ENCODE data around the gene PEAR1. TPM values are rescaled to one million over a fixed set of nuclear protein-coding genes. Genes with fewer than 3 reads are reported as not detected.
A peak's percentile ranks its signal among the peaks of the same experiment; 100 is the strongest.

PEAR1 gene
- total RNA-seq, 8 experiments from 2014 or later, result 0.14 to 2.8 (median 0.41) TPM; not detected in 1

DNA sequence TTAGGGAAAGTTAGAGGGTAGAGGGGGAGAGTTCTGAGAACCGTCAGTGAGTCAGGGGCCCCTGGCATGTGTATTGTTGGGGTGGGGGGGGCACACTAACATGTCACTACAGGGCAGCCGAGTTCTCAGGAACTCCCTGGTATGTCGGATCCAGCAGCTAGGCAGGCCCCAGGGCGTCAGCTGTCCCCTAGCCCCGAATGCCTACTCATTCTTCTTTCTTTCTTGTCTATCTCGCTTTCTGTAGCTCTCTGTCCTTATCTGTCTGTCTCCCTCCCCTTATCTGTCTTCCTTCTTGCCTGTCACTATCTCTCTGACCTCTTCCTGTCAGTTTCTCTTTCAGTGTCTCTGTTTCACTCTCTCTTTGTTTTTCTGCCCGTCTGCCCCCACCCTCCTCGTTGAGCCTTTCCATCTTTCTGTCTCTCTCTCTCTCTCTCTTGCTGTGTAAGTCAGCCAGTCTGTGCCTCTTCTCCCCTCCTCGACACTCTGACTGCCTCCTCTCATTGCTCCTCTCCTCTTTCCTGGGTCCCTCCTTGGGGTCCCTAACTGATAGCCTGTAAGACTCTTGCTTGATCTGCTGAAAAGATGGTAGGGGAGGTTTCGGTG is 30.4 kb upstream of the PEAR1 start:
- Histone ChIP-seq H3K4me1 (replicated peaks in 1 of 2) (peaks cover 49 to 70% of the 10 kb centered on the region in 2 donors), H3K27ac (no peak overlapping the region), H3K4me3 (no peak overlapping the region)
- in situ Hi-C loops (cut with MboI; ENCODE audit: low pct_unique_long_range_greater_than_20kb in 2 of 9, low sequenced_read_pairs in 9 of 9, unreplicated experiment in 9 of 9), result loop anchor here in 2 of 9 experiments (25.0 kb wide), 1 partner anchor 176 kb away; the partner anchor contains the start of gene NES (in 2 of the 2)
- WGBS, 10 experiments, result 0 to 60% (median 45%) methylated on average over 1 to 10 of the region's 10 CpGs; no CpG with 5 or more reads in 1 of the 10 experiments
- ATAC-seq (replicated peaks in 6 of 8), result no peak

DNA sequence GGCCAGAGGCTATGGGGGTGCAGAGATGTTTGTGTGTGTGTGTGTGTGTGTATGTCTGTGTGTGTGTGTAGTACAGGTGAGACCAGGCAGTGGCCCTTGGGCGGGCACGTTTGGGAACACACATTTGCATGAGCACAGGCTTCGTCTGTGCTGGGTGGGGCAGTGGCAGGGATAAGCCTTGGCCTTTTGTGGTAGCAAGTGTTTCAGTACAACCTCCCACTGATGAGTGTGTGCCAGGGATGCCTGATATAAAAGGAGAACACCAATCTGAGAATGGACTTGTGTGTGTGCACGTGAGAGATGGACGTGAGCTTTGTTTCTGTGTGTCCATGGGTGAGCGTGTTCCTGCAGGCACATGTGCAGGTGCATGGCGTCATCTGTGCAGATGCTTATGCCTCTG is 29.9 kb upstream of the PEAR1 start:
- ATAC-seq (replicated peaks in 6 of 8), result no peak
- Histone ChIP-seq H3K4me3 (no peak overlapping the region), H3K27ac (no peak overlapping the region), H3K4me1 (replicated peaks in 1 of 2) (peaks cover 48 to 65% of the 10 kb centered on the region in 2 donors)
- in situ Hi-C loops (cut with MboI; ENCODE audit: low pct_unique_long_range_greater_than_20kb in 2 of 9, low sequenced_read_pairs in 9 of 9, unreplicated experiment in 9 of 9), result loop anchor here in 2 of 9 experiments (25.0 kb wide), 1 partner anchor 176 kb away; the partner anchor contains the start of gene NES (in 2 of the 2)
- WGBS, 10 experiments, result 46 to 100% (median 56%) methylated on average over 1 to 7 of the region's 7 CpGs; no CpG with 5 or more reads in 6 of the 10 experiments

DNA sequence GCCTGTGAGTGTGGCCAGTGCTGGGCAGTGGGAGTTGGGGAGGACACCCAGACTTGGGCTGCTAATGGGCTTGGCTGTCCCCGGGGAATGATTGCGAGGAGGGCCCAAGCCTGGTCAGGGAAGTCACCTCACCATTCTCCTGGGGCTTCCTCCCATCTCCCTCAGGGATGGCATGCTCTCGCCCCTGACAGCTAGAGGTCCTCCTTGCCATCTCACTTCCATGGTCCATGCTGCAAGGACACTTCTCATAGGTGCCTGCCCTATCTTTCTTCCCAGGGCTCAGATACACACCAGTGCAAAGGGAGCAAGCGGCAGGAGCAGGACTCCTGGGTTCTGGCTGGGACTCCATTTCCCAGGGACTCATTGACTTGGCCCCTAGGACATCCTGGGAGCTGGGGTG is 28.7 kb upstream of the PEAR1 start:
- no peak overlapping the region for H3K4me3 ChIP-seq
- 80 to 100% (median 96%) methylated on average over 1 to 3 of the region's 4 CpGs; no CpG with 5 or more reads in 6 of the 10 experiments for WGBS, 10 experiments
- H3K27ac ChIP-seq, result no peak overlapping the region
- ATAC-seq (replicated peaks in 6 of 8), result no peak
- in situ Hi-C loops (cut with MboI; ENCODE audit: low pct_unique_long_range_greater_than_20kb in 2 of 9, low sequenced_read_pairs in 9 of 9, unreplicated experiment in 9 of 9), result loop anchor here in 2 of 9 experiments (25.0 kb wide), 1 partner anchor 177 kb away; the partner anchor contains the start of gene NES (in 2 of the 2)
- H3K4me1 ChIP-seq (replicated peaks in 1 of 2), result peaks cover 41 to 55% of the 10 kb centered on the region in 2 donors

DNA sequence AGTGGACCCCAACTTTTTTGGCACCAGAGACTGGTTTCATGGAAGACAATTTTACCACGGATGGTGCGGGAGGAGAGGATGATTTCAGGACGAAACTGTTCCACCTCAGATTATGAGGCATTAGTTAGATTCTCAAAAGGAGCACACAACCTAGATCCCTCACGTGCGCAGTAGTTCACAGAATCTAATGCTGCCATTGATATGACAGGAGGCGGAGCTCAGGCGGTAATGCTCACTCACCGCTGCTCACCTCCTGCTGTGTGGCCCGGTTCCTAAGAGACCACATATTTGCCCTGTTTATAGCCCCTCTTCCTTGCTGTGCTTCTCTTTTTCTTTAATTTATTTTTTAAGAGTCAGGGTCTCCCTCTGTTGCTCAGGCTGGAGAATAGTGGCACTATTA is 28.3 kb upstream of the PEAR1 start:
- Histone ChIP-seq H3K27ac (no peak overlapping the region), H3K4me1 (replicated peaks in 1 of 2) (peaks cover 36 to 50% of the 10 kb centered on the region in 2 donors), H3K4me3 (no peak overlapping the region)
- ATAC-seq (replicated peaks in 6 of 8), result no peak
- in situ Hi-C loops (cut with MboI; ENCODE audit: low pct_unique_long_range_greater_than_20kb in 2 of 9, low sequenced_read_pairs in 9 of 9, unreplicated experiment in 9 of 9), result loop anchor here in 2 of 9 experiments (25.0 kb wide), 1 partner anchor 178 kb away; the partner anchor contains the start of gene NES (in 2 of the 2)
- WGBS, 10 experiments, result 40 to 92% (median 69%) methylated on average over 1 to 9 of the region's 9 CpGs; no CpG with 5 or more reads in 1 of the 10 experiments

DNA sequence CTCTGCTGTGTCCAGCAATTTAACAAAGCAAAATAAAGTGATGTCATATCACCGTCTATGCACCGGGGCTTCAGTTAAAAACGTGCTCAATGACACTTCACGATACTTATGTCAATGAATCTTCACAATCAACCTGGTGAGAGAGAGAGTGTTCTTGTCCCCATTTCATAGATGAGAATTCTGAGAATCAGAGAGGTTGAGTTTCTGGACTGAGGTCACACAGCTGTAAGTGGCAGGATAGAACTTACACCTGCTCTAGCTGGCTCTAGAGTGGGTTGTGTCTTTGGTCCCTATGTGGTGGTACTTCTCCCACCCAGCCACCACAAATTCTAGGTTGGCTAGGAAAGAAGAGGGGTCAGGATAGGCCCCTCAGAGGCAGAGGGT is 27.7 kb upstream of the PEAR1 start:
- WGBS, 10 experiments, result 65 to 80% (median 72%) methylated on average over 1 to 4 of the region's 4 CpGs; no CpG with 5 or more reads in 4 of the 10 experiments
- peaks cover 30 to 47% of the 10 kb centered on the region in 2 donors for H3K4me1 ChIP-seq (replicated peaks in 1 of 2)
- no peak overlapping the region for H3K4me3 ChIP-seq
- no peak for ATAC-seq (replicated peaks in 6 of 8)
- in situ Hi-C loops (cut with MboI; ENCODE audit: low pct_unique_long_range_greater_than_20kb in 2 of 9, low sequenced_read_pairs in 9 of 9, unreplicated experiment in 9 of 9), result loop anchor here in 2 of 9 experiments (25.0 kb wide), 1 partner anchor 179 kb away; the partner anchor contains the start of gene NES (in 2 of the 2)
- H3K27ac ChIP-seq, result no peak overlapping the region

DNA sequence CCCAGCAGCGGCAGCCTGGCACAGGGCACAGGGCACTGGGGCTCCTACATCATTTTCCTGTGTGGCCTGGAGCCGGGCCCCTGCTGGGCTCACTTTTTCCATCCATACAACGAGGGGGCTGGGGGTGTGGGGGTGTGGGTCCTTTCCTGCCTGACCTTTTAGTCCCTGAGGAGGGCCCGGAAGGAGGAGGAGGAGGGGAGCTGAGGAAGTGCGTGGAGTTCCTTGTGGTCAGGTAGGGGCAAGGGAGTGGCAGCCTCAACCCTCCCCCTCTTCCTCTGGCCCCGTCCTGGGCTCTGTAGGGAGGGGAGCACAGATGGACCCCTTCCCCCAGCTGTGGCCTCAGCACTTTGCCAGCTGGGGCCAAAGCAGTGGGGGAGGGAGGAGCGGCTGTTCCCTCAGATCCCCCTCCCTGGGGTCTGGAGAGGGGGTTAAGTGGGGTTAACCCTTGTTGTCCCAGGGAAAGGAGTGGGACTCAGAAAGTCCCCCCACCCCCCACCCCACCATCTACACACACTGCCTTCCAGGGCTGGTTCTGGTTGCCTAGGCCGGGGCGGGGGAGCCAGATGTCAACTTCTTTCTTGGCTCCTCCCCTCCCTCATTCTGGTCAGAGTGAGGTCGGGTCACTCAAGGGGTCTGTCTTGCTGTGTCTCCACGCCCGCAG is 27.1 kb upstream of the PEAR1 start:
- WGBS, 10 experiments, result 4 to 20% (median 7%) methylated on average over 1 to 3 of the region's 12 CpGs; no CpG with 5 or more reads in 7 of the 10 experiments
- in situ Hi-C loops (cut with MboI; ENCODE audit: low pct_unique_long_range_greater_than_20kb in 2 of 9, low sequenced_read_pairs in 9 of 9, unreplicated experiment in 9 of 9), result loop anchor here in 2 of 9 experiments (25.0 kb wide), 1 partner anchor 179 kb away; the partner anchor contains the start of gene NES (in 2 of the 2)
- Histone ChIP-seq H3K27ac (no peak overlapping the region), H3K4me3 (no peak overlapping the region), H3K4me1 (replicated peaks in 1 of 2) (peaks cover 25 to 42% of the 10 kb centered on the region in 2 donors)
- ATAC-seq (replicated peaks in 6 of 8), result peak in 2 of 8 experiments; percentile 9 to 38

DNA sequence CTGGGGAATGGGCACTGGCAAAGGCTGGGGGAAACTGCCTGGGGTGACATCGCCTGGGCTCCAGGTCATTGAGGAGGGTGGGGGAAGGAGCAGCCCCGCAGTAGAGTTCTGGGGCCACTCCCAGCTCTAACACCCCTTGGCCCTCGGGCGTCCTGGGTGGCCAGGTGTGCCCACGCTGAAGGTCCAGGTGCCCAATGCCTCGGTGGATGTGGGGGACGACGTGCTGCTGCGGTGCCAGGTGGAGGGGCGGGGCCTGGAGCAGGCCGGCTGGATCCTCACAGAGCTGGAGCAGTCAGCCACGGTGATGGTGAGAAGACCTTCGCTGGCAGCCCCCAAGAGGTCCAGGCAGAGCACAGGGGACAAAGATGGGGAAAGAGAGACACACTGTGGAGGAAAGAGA is 25.2 kb upstream of the PEAR1 start:
- peaks cover 15 to 22% of the 10 kb centered on the region in 2 donors for H3K4me1 ChIP-seq (replicated peaks in 1 of 2)
- no peak overlapping the region for H3K4me3 ChIP-seq
- in situ Hi-C loops (cut with MboI; ENCODE audit: low pct_unique_long_range_greater_than_20kb in 2 of 9, low sequenced_read_pairs in 9 of 9, unreplicated experiment in 9 of 9), result loop anchor here in 2 of 9 experiments (25.0 kb wide), 1 partner anchor 181 kb away; the partner anchor contains the start of gene NES (in 2 of the 2)
- peak in 1 of 8 experiments; percentile 12 for ATAC-seq (replicated peaks in 6 of 8)
- no peak overlapping the region for H3K27ac ChIP-seq
- WGBS, 10 experiments, result 59 to 67% methylated on average over 3 to 9 of the region's 13 CpGs; no CpG with 5 or more reads in 8 of the 10 experiments

DNA sequence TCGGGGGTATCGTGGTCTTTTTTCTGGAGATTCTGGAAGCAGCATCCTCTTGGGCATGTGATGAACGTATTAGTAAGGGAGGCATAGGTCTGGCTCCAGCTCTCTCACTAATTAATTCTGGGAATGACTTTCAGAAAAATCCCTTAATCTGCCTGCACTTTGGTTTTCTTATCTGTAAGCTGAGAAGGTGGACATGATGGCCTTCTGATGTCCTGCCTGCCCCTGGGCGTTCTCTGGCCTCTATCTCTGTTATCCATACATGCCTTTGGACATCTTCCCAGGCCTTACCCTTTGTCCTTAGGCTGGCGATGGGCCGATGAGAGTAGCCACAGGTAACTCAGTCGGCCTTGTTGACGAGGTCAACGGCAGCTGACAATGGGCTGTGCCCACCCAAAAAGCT is 24.1 kb upstream of the PEAR1 start:
- Histone ChIP-seq H3K4me1 (replicated peaks in 1 of 2) (peaks cover 15 to 20% of the 10 kb centered on the region in 2 donors), H3K27ac (no peak overlapping the region), H3K4me3 (no peak overlapping the region)
- ATAC-seq (replicated peaks in 6 of 8), result no peak
- in situ Hi-C loops (cut with MboI; ENCODE audit: low pct_unique_long_range_greater_than_20kb in 2 of 9, low sequenced_read_pairs in 9 of 9, unreplicated experiment in 9 of 9), result loop anchor here in 2 of 9 experiments (25.0 kb wide), 1 partner anchor 182 kb away; the partner anchor contains the start of gene NES (in 2 of the 2)
- 17 to 100% (median 94%) methylated on average over 1 to 8 of the region's 9 CpGs; no CpG with 5 or more reads in 2 of the 10 experiments for WGBS, 10 experiments

DNA sequence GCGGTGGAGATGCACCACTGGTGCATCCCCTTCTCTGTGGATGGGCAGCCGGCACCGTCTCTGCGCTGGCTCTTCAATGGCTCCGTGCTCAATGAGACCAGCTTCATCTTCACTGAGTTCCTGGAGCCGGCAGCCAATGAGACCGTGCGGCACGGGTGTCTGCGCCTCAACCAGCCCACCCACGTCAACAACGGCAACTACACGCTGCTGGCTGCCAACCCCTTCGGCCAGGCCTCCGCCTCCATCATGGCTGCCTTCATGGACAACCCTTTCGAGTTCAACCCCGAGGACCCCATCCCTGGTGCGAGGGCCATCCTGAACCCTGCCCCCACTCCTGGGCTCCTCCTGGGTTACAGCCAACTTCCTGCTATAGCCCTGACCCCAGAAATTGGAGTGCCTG is 19.9 kb upstream of the PEAR1 start:
- WGBS, 10 experiments, result 64 to 98% (median 89%) methylated on average over 3 to 14 of the region's 18 CpGs; no CpG with 5 or more reads in 5 of the 10 experiments
- in situ Hi-C loops (cut with MboI; ENCODE audit: low pct_unique_long_range_greater_than_20kb in 2 of 9, low sequenced_read_pairs in 9 of 9, unreplicated experiment in 9 of 9), result loop anchor here in 2 of 9 experiments (25.0 kb wide), 1 partner anchor 186 kb away; the partner anchor contains the start of gene NES (in 2 of the 2)
- Histone ChIP-seq H3K4me3 (no peak overlapping the region), H3K27ac (no peak overlapping the region), H3K4me1 (replicated peaks in 1 of 2) (peaks cover 15 to 23% of the 10 kb centered on the region in 2 donors)
- no peak for ATAC-seq (replicated peaks in 6 of 8)

DNA sequence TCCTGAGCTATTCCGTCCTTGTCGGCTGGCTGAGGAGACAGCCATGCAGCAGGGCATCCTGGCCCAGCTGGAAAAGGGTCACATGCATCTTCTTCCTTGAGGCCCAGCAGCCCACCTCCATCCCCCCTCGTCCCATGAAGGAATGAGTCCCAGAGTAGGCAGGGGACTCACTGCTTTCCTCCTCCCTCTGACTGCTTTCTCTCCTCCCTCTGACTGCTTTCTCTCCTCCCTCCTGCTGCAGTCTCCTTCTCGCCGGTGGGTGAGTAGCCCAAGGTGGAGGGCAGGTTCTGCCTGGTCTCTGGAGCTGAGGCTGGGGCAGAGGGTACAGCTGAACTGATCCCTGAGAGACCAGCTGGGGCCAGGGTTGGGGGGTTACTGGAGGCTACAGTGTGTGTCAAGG is 19.4 kb upstream of the PEAR1 start:
- 65 to 100% (median 77%) methylated on average over 1 to 5 of the region's 5 CpGs; no CpG with 5 or more reads in 5 of the 10 experiments for WGBS, 10 experiments
- in situ Hi-C loops (cut with MboI; ENCODE audit: low pct_unique_long_range_greater_than_20kb in 2 of 9, low sequenced_read_pairs in 9 of 9, unreplicated experiment in 9 of 9), result loop anchor here in 2 of 9 experiments (25.0 kb wide), 1 partner anchor 187 kb away; the partner anchor contains the start of gene NES (in 2 of the 2)

DNA sequence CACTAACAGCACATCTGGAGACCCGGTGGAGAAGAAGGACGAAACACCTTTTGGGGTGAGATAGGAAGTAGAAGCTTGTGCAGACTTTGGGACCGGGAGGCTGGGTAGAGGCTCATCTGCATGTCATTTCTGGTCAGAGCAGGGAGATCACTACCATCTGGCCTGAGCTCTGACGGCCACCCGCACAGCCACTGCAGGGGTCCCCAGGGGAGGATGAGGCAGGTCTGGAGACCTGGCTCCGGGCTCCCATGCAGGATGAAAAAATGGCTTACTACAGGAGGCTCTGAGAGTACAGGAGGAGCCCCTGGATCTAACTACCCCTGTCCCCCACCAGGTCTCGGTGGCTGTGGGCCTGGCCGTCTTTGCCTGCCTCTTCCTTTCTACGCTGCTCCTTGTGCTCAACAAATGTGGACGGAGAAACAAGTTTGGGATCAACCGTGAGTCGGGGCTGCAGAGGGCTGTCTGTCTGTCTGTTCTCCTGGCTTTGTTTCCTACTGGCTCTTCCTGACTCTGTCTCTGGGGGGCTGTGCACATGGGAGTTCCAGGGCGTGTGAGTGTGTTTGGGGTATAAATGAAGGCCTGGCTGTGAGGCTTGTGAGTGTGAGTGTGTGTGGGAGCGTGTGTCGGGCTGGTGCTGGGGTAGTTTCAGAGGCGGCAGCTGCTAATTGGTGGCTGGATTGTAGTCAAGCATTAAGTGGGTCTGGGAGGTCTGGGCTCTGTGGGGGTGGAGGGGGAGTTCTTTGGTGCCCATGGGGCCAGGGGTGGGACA is 18.8 kb upstream of the PEAR1 start:
- H3K4me1 ChIP-seq (replicated peaks in 1 of 2), result peaks cover 15 to 23% of the 10 kb centered on the region in 2 donors
- H3K4me3 ChIP-seq, result no peak overlapping the region
- no peak overlapping the region for H3K27ac ChIP-seq
- in situ Hi-C loops (cut with MboI; ENCODE audit: low pct_unique_long_range_greater_than_20kb in 2 of 9, low sequenced_read_pairs in 9 of 9, unreplicated experiment in 9 of 9), result loop anchor here in 2 of 9 experiments (25.0 kb wide), 1 partner anchor 187 kb away; the partner anchor contains the start of gene NES (in 2 of the 2)
- ATAC-seq (replicated peaks in 6 of 8), result peak in 4 of 8 experiments; percentile 13 to 20 (median 13)
- WGBS, 10 experiments, result 0 to 95% (median 60%) methylated on average over 1 to 7 of the region's 16 CpGs; no CpG with 5 or more reads in 1 of the 10 experiments

More for the DNA sequence above, 19.4 kb upstream of the PEAR1 start:
- ATAC-seq (replicated peaks in 6 of 8), result peak in 1 of 8 experiments; percentile 11
- H3K4me1 ChIP-seq (replicated peaks in 1 of 2), result peaks cover 15 to 23% of the 10 kb centered on the region in 2 donors
- H3K4me3 ChIP-seq, result no peak overlapping the region
- no peak overlapping the region for H3K27ac ChIP-seq

DNA sequence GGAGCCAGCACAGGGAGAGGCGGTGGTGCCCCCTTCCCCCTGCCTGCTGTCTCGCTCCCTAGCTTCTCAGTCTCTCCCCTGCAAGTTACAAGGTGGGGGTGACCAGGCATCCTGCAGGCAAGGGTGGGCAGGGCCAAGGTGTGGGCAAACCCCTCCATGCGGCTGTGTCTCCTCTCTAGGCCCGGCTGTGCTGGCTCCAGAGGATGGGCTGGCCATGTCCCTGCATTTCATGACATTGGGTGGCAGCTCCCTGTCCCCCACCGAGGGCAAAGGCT is 18.2 kb upstream of the PEAR1 start:
- peak in 2 of 8 experiments; percentile 7 to 10 for ATAC-seq (replicated peaks in 6 of 8)
- in situ Hi-C loops (cut with MboI; ENCODE audit: low pct_unique_long_range_greater_than_20kb in 2 of 9, low sequenced_read_pairs in 9 of 9, unreplicated experiment in 9 of 9), result no loop called here
- WGBS, 10 experiments, result 80% methylated on average over 1 to 2 of the region's 5 CpGs; no CpG with 5 or more reads in 8 of the 10 experiments
- Histone ChIP-seq H3K27ac (no peak overlapping the region), H3K4me3 (no peak overlapping the region), H3K4me1 (replicated peaks in 1 of 2) (peaks cover 15 to 23% of the 10 kb centered on the region in 2 donors)

All from motor neuron (in vitro differentiated cells).